Nephron progenitor cell (in vitro differentiated cells): ENCODE results near the gene IRF7.

ENCODE experiments used
- DNase-seq: peaks from one replicate; pipeline ENCODE4 v3.0.0; 2021
- H3K27ac Mint-ChIP-seq: 2 replicates; pipeline ENCODE4 v1.8.0; 2021; ENCODE audit warnings: mild to moderate bottlenecking, moderate library complexity, mixed read lengths
- H3K27me3 Mint-ChIP-seq: 2 replicates; pipeline ENCODE4 v1.8.0; 2021; ENCODE audit warnings: mild to moderate bottlenecking, low read depth, mixed read lengths; ENCODE audit not compliant: poor library complexity
- H3K36me3 Mint-ChIP-seq: 2 replicates; pipeline ENCODE4 v1.8.0; 2021; ENCODE audit warnings: low read depth, mixed read lengths
- H3K4me1 Mint-ChIP-seq: 2 replicates; pipeline ENCODE4 v1.8.0; 2021; ENCODE audit warnings: mixed read lengths
- H3K4me3 Mint-ChIP-seq: 2 replicates; pipeline ENCODE4 v1.8.0; 2021; ENCODE audit warnings: mild to moderate bottlenecking, moderate library complexity, mixed read lengths
- H3K9me3 Mint-ChIP-seq: 2 replicates; pipeline ENCODE4 v1.8.0; 2021; ENCODE audit warnings: mild to moderate bottlenecking, moderate library complexity, mixed read lengths
- TF ChIP-seq, protein P1 (sequence below): fragments of 200-600 bp; sonication (generic); IDR thresholded peaks from 2 replicates; pipeline ENCODE4 v1.5.0; 2021; ENCODE audit warnings: antibody characterized with exemption

Gene IRF7

GRCh38 chr11:592918-593317 is 22.8 kb downstream of the IRF7 start:
- H3K4me1 Mint-ChIP-seq, result no peaks in the 10 kb centered on the region
- no peak overlapping the region for H3K4me3 Mint-ChIP-seq
- H3K27ac Mint-ChIP-seq, result no peak overlapping the region
- H3K27me3 Mint-ChIP-seq, result no peaks in the 10 kb centered on the region
- TF ChIP-seq, protein P1, sequence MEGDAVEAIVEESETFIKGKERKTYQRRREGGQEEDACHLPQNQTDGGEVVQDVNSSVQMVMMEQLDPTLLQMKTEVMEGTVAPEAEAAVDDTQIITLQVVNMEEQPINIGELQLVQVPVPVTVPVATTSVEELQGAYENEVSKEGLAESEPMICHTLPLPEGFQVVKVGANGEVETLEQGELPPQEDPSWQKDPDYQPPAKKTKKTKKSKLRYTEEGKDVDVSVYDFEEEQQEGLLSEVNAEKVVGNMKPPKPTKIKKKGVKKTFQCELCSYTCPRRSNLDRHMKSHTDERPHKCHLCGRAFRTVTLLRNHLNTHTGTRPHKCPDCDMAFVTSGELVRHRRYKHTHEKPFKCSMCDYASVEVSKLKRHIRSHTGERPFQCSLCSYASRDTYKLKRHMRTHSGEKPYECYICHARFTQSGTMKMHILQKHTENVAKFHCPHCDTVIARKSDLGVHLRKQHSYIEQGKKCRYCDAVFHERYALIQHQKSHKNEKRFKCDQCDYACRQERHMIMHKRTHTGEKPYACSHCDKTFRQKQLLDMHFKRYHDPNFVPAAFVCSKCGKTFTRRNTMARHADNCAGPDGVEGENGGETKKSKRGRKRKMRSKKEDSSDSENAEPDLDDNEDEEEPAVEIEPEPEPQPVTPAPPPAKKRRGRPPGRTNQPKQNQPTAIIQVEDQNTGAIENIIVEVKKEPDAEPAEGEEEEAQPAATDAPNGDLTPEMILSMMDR, result no peak
- H3K36me3 Mint-ChIP-seq, result peaks cover 68% of the 10 kb centered on the region
- H3K9me3 Mint-ChIP-seq, result no peaks in the 10 kb centered on the region
- no peak for DNase-seq

- Mint-ChIP-seq H3K27ac (peak overlapping the region; percentile 82), H3K4me1 (no peaks in the 10 kb centered on the region), H3K27me3 (no peaks in the 10 kb centered on the region), H3K36me3 (peaks cover 71% of the 10 kb centered on the region), H3K4me3 (no peak overlapping the region), H3K9me3 (no peaks in the 10 kb centered on the region)
- DNase-seq, result no peak
- TF ChIP-seq, protein P1, result no peak
These were observed 23.2 kb downstream of the IRF7 start for GRCh38 chr11:592501-592900.

DNA sequence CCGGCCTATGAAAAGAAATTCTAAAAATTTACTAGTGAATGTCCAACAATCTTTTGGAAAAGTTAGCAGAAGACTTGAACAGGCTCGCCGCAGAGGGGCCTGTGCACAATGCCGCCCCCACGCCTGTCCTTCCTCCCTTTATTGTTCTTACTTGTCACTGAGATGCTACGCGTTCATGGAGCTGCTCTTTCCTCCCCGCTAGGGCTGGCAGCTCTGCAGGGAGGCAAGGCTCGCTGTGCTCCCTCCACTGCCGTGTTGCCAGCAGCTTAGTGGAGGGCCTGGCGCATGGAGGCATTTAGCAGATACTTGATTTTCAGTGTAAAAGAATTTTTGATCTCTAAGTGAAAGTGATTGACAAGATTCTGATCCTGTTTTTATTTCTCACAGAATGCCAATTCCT is 24.8 kb downstream of the IRF7 start:
- Mint-ChIP-seq H3K4me1 (no peaks in the 10 kb centered on the region), H3K4me3 (no peak overlapping the region), H3K9me3 (no peaks in the 10 kb centered on the region), H3K36me3 (peaks cover 73% of the 10 kb centered on the region), H3K27ac (peak overlapping the region; percentile 52), H3K27me3 (no peaks in the 10 kb centered on the region)
- DNase-seq, result no peak
- TF ChIP-seq, protein P1, result no peak

DNA sequence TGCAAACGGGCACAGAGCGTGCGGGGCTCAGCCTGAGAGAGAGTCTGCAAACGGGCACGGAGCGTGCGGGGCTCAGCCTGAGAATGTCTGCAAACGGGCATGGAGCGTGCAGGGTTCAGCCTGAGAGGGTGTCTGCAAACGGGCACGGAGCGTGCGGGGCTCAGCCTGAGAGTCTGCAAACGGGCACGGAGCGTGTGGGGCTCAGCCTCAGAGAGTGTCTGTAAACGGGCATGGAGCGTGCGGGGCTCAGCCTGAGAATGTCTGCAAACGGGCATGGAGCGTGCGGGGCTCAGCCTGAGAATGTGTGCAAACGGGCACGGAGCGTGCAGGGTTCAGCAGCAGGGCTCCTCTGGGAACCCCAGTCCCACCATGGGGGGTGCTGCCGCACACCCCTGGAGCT is 26.0 kb downstream of the IRF7 start:
- Mint-ChIP-seq H3K9me3 (no peaks in the 10 kb centered on the region), H3K4me1 (no peaks in the 10 kb centered on the region), H3K4me3 (no peak overlapping the region), H3K27me3 (no peaks in the 10 kb centered on the region), H3K36me3 (peaks cover 68% of the 10 kb centered on the region), H3K27ac (no peak overlapping the region)
- no peak for DNase-seq
- TF ChIP-seq, protein P1, result no peak

GRCh38 chr11:587978-588380 is 27.8 kb downstream of the IRF7 start:
- peak overlapping the region; percentile 71 for H3K27ac Mint-ChIP-seq
- H3K9me3 Mint-ChIP-seq, result no peaks in the 10 kb centered on the region
- no peaks in the 10 kb centered on the region for H3K27me3 Mint-ChIP-seq
- no peak for DNase-seq
- H3K36me3 Mint-ChIP-seq, result peaks cover 51% of the 10 kb centered on the region
- TF ChIP-seq, protein P1, result no peak
- no peak overlapping the region for H3K4me3 Mint-ChIP-seq
- no peaks in the 10 kb centered on the region for H3K4me1 Mint-ChIP-seq

DNA sequence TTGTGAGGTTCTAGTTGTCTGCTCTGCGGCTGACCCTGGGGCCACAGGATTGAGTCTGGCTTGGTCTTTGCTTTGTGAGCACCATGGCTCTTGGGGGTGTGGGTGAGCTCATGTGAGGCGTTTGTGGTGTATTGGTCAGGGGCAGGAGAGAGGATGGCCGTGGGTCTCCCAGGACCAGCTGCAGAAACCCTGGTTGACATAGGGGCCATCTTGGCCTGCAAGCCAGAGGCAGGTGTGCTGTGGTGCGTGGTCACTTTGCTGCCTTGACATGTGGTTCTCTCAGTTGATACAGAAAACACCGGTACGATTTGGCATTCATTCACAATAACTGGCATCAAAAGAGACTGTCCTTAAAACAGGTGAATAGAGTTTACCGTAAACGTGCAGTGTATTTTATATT is 28.2 kb downstream of the IRF7 start:
- Mint-ChIP-seq H3K4me3 (no peak overlapping the region), H3K27ac (peak overlapping the region; percentile 84), H3K9me3 (no peaks in the 10 kb centered on the region), H3K4me1 (no peaks in the 10 kb centered on the region), H3K36me3 (peaks cover 49% of the 10 kb centered on the region), H3K27me3 (no peaks in the 10 kb centered on the region)
- no peak for DNase-seq
- TF ChIP-seq, protein P1, result no peak
